Cardiac fibroblast (primary cell): ENCODE measurements around the gene JARID2.
A peak's percentile ranks its signal among the peaks of the same experiment; 100 is the strongest.
"Not testable (repeated sequence)": the region's sequence is repeated elsewhere in the genome, so short reads cannot be mapped to it uniquely, and the experiment has no call there.

Experiments used
- DNase-seq, 2 donors: peaks; one replicate each; pipeline versions ENCODE4 v3.0.0 to v3.0.0-alpha.2; 2010; ENCODE audit warnings: low read depth in 2 of 2
- H3K4me3 ChIP-seq, 2 donors: replicated peaks in 1 of 2; 1 replicate in 1 of 2; 2 replicates in 1 of 2; pipeline ENCODE4 v1.5.1; 2011; ENCODE audit warnings: low read depth in 2 of 2, low read length in 2 of 2, mild to moderate bottlenecking in 2 of 2, moderate library complexity in 1 of 2
- CTCF ChIP-seq: IDR thresholded peaks from one replicate; pipeline ENCODE4 v1.5.1; 2011; ENCODE audit warnings: low read depth, mild to moderate bottlenecking, low read length, inconsistent platforms

JARID2 gene

GRCh38 chr6:15413466-15414234 is 167.8 kb downstream of the JARID2 start:
- H3K4me3 ChIP-seq, result no peak overlapping the region
- no peak for TF ChIP-seq CTCF
- DNase-seq, result peak in 1 of 2 donors; percentile 22

- H3K4me3 ChIP-seq, result no peak overlapping the region
- no peak for TF ChIP-seq CTCF
- DNase-seq, result no peak
These were observed 168.4 kb downstream of the JARID2 start for GRCh38 chr6:15414235-15414612.

- H3K4me3 ChIP-seq, DNase-seq: not testable (repeated sequence)
These were observed 169.8 kb downstream of the JARID2 start for GRCh38 chr6:15415622-15416021.

- DNase-seq, result no peak
- no peak for TF ChIP-seq CTCF
- H3K4me3 ChIP-seq, result no peak overlapping the region
These were observed 171.2 kb downstream of the JARID2 start for GRCh38 chr6:15416932-15417509.

- peak in 1 of 2 donors; percentile 72 for DNase-seq
- no peak overlapping the region for H3K4me3 ChIP-seq
- no peak for TF ChIP-seq CTCF
These were observed 171.9 kb downstream of the JARID2 start for GRCh38 chr6:15417811-15418210.

- no peak for DNase-seq
- no peak overlapping the region for H3K4me3 ChIP-seq
- TF ChIP-seq CTCF, result no peak
These were observed 173.6 kb downstream of the JARID2 start for GRCh38 chr6:15419493-15419892.

- DNase-seq, result no peak
- no peak for TF ChIP-seq CTCF
- H3K4me3 ChIP-seq, result no peak overlapping the region
These were observed 175.1 kb downstream of the JARID2 start for GRCh38 chr6:15420959-15421438.
